RWPE2 (cell line): Measurements from ENCODE around the gene SHD.

ENCODE experiments used
- ATAC-seq: fragments of 200-7000 bp; cut with Tn5 transposase; 3 replicates; pipeline ENCODE4 v1.9.1; 2021; ENCODE audit warnings: low read depth
- DNase-seq: peaks from one replicate; pipeline ENCODE4 v3.0.0-alpha.2; 2020; ENCODE audit warnings: low spot score
- H3K27ac ChIP-seq: fragments of 450-650 bp; 2 replicates; pipeline ENCODE4 v1.5.1; 2017; ENCODE audit warnings: mild to moderate bottlenecking; ENCODE audit not compliant: poor library complexity, severe bottlenecking
- H3K27me3 ChIP-seq: fragments of 250-450 bp; sonication (Bioruptor Pico); 2 replicates; pipeline ENCODE4 v1.5.1; 2021; ENCODE audit warnings: mild to moderate bottlenecking, moderate library complexity; ENCODE audit not compliant: insufficient read depth, poor library complexity, severe bottlenecking
- H3K36me3 ChIP-seq: fragments of 250-450 bp; sonication (Bioruptor Pico); 2 replicates; pipeline ENCODE4 v1.5.1; 2020; ENCODE audit warnings: low read depth, mild to moderate bottlenecking, moderate library complexity
- H3K4me1 ChIP-seq: fragments of 250-450 bp; sonication (Bioruptor Pico); 2 replicates; pipeline ENCODE4 v1.5.1; 2021; ENCODE audit warnings: mild to moderate bottlenecking, moderate library complexity; ENCODE audit not compliant: insufficient read depth, poor library complexity, severe bottlenecking
- H3K4me3 ChIP-seq: fragments of 250-450 bp; sonication (Bioruptor Pico); 2 replicates; pipeline ENCODE4 v1.5.1; 2021; ENCODE audit warnings: mild to moderate bottlenecking, moderate library complexity; ENCODE audit not compliant: severe bottlenecking
- H3K9me3 ChIP-seq: fragments of 250-450 bp; sonication (Bioruptor Pico); 2 replicates; pipeline ENCODE4 v1.5.1; 2021; ENCODE audit warnings: mild to moderate bottlenecking, moderate library complexity; ENCODE audit not compliant: severe bottlenecking
- TF ChIP-seq, protein P1 (sequence below): fragments of 450-650 bp; IDR thresholded peaks from one replicate; pipeline ENCODE4 v1.5.1; 2017; ENCODE audit warnings: mild to moderate bottlenecking, moderate library complexity; ENCODE audit not compliant: poor library complexity, severe bottlenecking

The SHD gene

DNA sequence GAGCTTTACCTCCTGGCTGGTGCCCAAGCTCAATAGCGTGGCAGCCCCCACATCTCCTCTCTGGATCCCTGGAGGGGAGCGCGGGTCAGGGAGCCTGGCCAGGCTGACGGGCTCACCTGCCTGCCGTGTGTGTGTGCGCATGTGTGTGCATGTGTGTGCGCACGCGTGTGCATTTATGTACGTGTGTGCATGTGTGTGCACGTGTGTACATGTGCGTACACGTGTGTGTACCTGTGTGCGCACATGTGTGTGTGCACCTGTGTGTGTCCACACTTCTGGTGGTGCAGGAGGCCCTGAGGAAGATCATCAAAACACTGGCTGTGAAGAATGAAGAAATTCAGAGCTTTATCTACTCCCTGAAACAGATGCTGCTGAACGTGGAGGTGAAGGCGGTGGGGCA, 26.6 kb downstream of the SHD start:
- Histone ChIP-seq H3K9me3 (no peaks in the 10 kb centered on the region), H3K4me1 (no peaks in the 10 kb centered on the region), H3K27me3 (no peaks in the 10 kb centered on the region), H3K36me3 (peaks cover 5% of the 10 kb centered on the region; the same call in 1 of the 2 replicates), H3K27ac (no peak overlapping the region), H3K4me3 (no peak overlapping the region)
- ATAC-seq (no peak), DNase-seq (no peak)
- TF ChIP-seq, protein P1, sequence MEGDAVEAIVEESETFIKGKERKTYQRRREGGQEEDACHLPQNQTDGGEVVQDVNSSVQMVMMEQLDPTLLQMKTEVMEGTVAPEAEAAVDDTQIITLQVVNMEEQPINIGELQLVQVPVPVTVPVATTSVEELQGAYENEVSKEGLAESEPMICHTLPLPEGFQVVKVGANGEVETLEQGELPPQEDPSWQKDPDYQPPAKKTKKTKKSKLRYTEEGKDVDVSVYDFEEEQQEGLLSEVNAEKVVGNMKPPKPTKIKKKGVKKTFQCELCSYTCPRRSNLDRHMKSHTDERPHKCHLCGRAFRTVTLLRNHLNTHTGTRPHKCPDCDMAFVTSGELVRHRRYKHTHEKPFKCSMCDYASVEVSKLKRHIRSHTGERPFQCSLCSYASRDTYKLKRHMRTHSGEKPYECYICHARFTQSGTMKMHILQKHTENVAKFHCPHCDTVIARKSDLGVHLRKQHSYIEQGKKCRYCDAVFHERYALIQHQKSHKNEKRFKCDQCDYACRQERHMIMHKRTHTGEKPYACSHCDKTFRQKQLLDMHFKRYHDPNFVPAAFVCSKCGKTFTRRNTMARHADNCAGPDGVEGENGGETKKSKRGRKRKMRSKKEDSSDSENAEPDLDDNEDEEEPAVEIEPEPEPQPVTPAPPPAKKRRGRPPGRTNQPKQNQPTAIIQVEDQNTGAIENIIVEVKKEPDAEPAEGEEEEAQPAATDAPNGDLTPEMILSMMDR: no peak

DNA sequence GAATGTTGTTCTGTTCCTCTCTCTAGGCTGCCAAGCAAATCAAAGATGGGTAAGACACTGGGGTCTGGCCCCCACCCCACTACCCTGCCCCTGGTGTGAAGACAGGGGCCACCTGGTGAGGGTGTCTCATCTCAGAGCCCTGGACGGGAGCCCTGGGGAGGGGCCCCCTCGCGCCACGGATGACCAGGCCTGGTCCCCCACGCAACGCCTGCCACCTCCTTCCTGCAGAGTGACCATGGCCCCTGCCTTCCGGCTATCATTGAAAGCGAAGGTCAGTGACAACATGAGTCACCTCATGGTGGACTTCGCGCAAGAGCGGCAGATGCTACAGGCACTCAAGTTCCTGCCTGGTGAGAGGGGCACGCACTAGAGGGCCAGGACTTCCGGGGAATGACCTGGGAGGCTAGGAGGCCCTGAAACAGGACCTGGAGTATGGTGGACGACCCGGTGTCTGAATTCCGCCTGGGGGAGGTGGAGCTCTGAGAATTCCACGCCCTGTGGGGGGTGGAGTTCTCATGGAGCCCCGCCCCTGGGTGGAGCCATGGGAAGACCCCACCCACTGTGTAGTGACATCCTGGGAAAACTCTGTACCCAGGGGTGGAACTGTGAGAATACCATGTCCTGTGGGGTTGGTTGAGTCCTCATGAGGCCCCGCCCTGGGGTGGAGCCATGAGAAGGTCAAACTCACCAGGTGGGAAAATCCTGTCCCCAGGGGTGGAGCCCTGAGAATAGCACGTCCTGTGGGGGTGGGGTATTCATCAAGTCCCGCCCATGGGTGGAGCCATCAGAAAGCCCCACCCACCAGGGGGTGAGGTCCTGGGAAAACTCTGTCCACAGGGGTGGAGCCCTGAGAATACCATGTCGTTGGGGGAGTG, 31.4 kb downstream of the SHD start:
- Histone ChIP-seq H3K4me1 (no peaks in the 10 kb centered on the region), H3K4me3 (no peak overlapping the region), H3K27me3 (no peaks in the 10 kb centered on the region), H3K9me3 (no peaks in the 10 kb centered on the region), H3K36me3 (peaks cover 5% of the 10 kb centered on the region; the same call in 1 of the 2 replicates), H3K27ac (no peak overlapping the region)
- TF ChIP-seq, protein P1: no peak
- no peak for DNase-seq
- no peak for ATAC-seq

DNA sequence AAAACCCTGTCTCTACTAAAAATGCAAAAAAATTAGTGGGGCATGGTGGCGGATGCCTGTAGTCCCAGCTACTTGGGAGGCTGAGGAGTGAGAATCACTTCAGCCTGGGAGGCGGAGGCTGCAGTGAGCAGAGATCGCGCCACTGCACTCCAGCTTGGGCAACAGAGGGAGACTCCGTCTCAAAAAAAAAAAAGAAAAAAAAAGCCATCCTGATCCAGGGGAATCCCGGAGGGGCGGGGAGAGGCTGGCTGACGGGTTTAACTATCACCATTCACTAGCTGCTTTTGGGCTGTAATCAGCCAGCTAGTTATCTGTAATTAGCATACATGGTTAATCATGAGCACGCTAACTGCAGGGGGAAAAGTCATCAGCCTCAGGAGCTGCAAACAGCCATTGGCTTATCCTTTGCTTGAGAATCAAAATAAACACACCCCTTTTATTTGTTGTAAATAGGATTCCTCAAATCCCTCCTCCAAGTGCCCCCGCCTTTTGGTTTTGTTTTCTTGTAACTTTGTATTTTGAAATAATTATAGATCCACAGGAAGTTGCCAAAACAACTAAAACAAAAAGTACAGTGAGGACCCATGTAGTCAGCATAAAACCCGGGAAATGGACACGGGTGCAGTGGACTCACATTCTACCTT, 34.9 kb downstream of the SHD start:
- H3K27me3 ChIP-seq: no peaks in the 10 kb centered on the region

DNA sequence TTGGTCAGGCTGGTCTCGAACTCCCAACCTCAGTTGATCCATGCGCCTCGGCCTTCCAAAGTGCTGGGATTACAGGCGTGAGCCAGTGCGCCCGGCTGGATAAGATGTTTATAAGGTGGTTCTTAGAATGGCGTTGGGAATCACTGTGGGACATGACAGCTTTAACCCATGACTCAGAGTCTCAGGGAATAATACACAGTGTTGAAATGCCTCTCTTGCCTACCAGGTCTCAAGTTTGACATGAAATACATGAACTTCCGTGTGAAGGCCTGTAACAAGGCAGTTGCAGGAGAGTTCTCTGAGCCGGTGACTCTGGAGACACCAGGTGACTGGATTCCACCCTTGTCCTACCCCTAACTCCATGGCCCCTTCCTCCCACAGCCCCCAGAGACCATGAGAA, 37.9 kb downstream of the SHD start:
- Histone ChIP-seq H3K27ac (no peak overlapping the region), H3K27me3 (no peaks in the 10 kb centered on the region), H3K4me1 (no peaks in the 10 kb centered on the region), H3K4me3 (no peak overlapping the region), H3K36me3 (no peaks in the 10 kb centered on the region), H3K9me3 (peaks cover 2% of the 10 kb centered on the region)
- ATAC-seq: no peak
- DNase-seq: no peak
- TF ChIP-seq, protein P1: no peak

More for the DNA sequence above, 34.9 kb downstream of the SHD start:
- Histone ChIP-seq H3K9me3 (no peaks in the 10 kb centered on the region), H3K4me3 (no peak overlapping the region), H3K27ac (no peak overlapping the region), H3K4me1 (no peaks in the 10 kb centered on the region), H3K36me3 (peaks cover 5% of the 10 kb centered on the region; the same call in 1 of the 2 replicates)
- ATAC-seq: no peak
- TF ChIP-seq, protein P1: no peak
- DNase-seq: no peak
